ENCODE results near the gene PRKAG2.

PRKAG2 gene

DNA sequence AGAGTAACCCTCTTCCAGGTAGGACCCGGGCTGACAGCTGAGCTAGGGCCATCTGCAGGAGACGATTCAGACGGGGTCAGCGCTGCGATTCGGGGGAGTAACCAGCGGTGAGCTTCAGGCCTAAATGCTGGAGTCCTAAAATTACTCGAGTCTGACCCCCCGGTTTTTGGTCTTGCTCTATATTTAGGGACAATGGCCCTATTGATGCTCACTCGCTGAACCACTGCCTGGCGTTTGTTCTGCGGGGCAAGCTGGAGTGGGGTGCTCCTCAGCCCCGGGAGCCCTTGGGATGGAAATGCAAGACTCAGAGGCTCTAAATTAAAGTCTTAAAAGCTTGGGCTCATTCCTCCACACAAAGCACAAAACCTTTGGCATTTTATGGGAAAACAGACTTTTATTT lies 120.0 kb downstream of the PRKAG2 start:
- H3K27ac ChIP-seq (ENCODE audit: low read depth, low read length), result no peak overlapping the region
- H3K9ac ChIP-seq (ENCODE audit: low read length), result no peak overlapping the region
- H3K9me2 ChIP-seq (replicated peaks; ENCODE audit: insufficient read depth, low read length), result no peaks in the 10 kb centered on the region
- H3F3A ChIP-seq (ENCODE audit: insufficient read depth), result no peaks in the 10 kb centered on the region
- H3K27me3 ChIP-seq (ENCODE audit: low read length), result no peaks in the 10 kb centered on the region
- no peaks in the 10 kb centered on the region for H3K79me2 ChIP-seq (ENCODE audit: insufficient read depth, low read length)
- no peaks in the 10 kb centered on the region for H3K9me3 ChIP-seq (ENCODE audit: insufficient read depth, low read length)
- no peaks in the 10 kb centered on the region for H3K36me3 ChIP-seq (ENCODE audit: low read length)
- no peak for TF ChIP-seq EZH2phosphoT487 (conservative IDR thresholded peaks at IDR 0.05; ENCODE audit: low read length)
- TF ChIP-seq, protein P1, sequence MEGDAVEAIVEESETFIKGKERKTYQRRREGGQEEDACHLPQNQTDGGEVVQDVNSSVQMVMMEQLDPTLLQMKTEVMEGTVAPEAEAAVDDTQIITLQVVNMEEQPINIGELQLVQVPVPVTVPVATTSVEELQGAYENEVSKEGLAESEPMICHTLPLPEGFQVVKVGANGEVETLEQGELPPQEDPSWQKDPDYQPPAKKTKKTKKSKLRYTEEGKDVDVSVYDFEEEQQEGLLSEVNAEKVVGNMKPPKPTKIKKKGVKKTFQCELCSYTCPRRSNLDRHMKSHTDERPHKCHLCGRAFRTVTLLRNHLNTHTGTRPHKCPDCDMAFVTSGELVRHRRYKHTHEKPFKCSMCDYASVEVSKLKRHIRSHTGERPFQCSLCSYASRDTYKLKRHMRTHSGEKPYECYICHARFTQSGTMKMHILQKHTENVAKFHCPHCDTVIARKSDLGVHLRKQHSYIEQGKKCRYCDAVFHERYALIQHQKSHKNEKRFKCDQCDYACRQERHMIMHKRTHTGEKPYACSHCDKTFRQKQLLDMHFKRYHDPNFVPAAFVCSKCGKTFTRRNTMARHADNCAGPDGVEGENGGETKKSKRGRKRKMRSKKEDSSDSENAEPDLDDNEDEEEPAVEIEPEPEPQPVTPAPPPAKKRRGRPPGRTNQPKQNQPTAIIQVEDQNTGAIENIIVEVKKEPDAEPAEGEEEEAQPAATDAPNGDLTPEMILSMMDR (IDR thresholded peaks at IDR 0.05; ENCODE audit: insufficient read depth, low read length, poor library complexity, severe bottlenecking), result no peak
- no peak overlapping the region for H3K4me2 ChIP-seq (ENCODE audit: low read depth, low read length, poor library complexity, severe bottlenecking)
- H3K4me3 ChIP-seq (ENCODE audit: insufficient read depth, low read length, poor library complexity, severe bottlenecking), result no peak overlapping the region
- H4K20me1 ChIP-seq (ENCODE audit: low read depth, low read length), result no peaks in the 10 kb centered on the region
- H2AFZ ChIP-seq (ENCODE audit: low read depth, low read length, severe bottlenecking), result no peak overlapping the region

DNA sequence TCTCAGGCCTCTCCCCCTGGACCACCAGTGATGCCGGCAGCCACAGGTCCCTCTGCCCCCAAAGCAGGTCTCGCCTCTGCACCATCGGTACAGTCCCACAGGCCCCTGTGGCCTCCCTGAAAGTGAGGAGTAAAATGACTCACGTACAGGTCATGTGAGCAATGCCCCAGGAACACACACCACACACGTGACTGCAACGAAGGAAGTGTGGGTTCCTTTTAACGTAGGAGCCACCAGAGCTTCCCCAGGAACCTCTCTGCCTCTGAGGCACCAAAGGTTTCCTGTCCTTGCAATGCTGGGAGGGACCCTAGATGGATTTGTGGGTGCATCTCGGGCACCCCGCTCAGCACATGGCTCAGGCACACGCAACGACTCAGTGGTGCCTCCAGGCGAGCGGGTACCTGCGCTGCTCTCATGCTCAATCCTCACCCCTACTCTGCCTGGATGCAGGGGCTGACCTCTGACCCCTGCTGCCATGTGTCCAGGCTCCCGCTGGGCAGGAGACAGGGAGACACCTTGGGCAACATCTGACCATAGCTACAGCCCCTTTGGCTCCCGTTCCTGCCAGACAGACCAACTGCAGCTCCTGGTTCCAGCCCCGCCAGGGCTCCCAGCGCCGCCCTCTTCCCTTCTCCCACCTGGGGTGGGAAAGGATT lies 120.7 kb downstream of the PRKAG2 start:
- Histone ChIP-seq H2AFZ (ENCODE audit: low read depth, low read length, severe bottlenecking) (no peak overlapping the region), H3K36me3 (ENCODE audit: low read length) (no peaks in the 10 kb centered on the region), H3F3A (ENCODE audit: insufficient read depth) (no peaks in the 10 kb centered on the region), H3K27me3 (ENCODE audit: low read length) (no peaks in the 10 kb centered on the region), H3K9me2 (replicated peaks; ENCODE audit: insufficient read depth, low read length) (no peaks in the 10 kb centered on the region), H3K4me3 (ENCODE audit: insufficient read depth, low read length, poor library complexity, severe bottlenecking) (no peak overlapping the region), H3K27ac (ENCODE audit: low read depth, low read length) (no peak overlapping the region), H3K9me3 (ENCODE audit: insufficient read depth, low read length) (no peaks in the 10 kb centered on the region), H3K79me2 (ENCODE audit: insufficient read depth, low read length) (no peaks in the 10 kb centered on the region), H3K4me2 (ENCODE audit: low read depth, low read length, poor library complexity, severe bottlenecking) (no peak overlapping the region), H3K9ac (ENCODE audit: low read length) (no peak overlapping the region), H4K20me1 (ENCODE audit: low read depth, low read length) (no peaks in the 10 kb centered on the region)
- no peak for TF ChIP-seq EZH2phosphoT487 (conservative IDR thresholded peaks at IDR 0.05; ENCODE audit: low read length)
- TF ChIP-seq, protein P1 (IDR thresholded peaks at IDR 0.05; ENCODE audit: insufficient read depth, low read length, poor library complexity, severe bottlenecking), result no peak

DNA sequence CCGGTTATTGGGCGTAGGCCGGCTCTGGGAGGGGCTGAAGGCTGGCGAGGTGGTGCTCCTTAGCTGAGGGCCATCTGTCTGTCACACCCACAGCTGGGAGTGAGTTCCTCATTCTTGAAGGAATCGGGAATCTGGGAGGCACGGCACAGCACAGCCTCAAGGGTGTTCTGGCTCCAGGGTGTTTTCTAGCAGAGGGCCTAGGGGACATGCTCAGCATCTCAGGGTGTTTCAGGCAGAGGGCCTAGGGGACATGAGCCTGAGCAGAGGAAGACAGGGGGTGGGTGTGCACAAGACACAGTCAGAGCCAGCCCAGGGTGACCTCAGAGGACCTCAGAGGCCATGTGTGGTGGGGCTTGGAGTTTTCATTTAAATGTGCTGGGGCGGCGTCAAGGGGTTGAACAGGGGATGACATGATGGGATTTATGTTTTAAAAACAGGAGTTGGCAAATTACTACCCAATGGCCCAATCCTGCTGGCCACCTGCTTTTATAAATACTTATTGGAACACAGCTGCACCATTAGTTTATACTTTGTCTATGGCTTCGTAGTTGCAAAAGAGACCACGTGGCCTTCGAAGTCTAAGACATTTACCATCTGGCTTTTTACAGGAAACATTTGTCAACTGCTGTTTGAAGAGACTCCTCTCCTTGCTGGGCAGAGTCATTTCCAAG lies 121.6 kb downstream of the PRKAG2 start:
- Histone ChIP-seq H3K9ac (ENCODE audit: low read length) (no peak overlapping the region), H3K9me3 (ENCODE audit: insufficient read depth, low read length) (no peaks in the 10 kb centered on the region), H3K27ac (ENCODE audit: low read depth, low read length) (no peak overlapping the region), H3K79me2 (ENCODE audit: insufficient read depth, low read length) (no peaks in the 10 kb centered on the region), H3K27me3 (ENCODE audit: low read length) (no peaks in the 10 kb centered on the region), H3K9me2 (replicated peaks; ENCODE audit: insufficient read depth, low read length) (no peaks in the 10 kb centered on the region), H3K4me2 (ENCODE audit: low read depth, low read length, poor library complexity, severe bottlenecking) (no peak overlapping the region), H4K20me1 (ENCODE audit: low read depth, low read length) (no peaks in the 10 kb centered on the region), H3K36me3 (ENCODE audit: low read length) (no peaks in the 10 kb centered on the region), H3K4me3 (ENCODE audit: insufficient read depth, low read length, poor library complexity, severe bottlenecking) (no peak overlapping the region), H2AFZ (ENCODE audit: low read depth, low read length, severe bottlenecking) (no peak overlapping the region), H3F3A (ENCODE audit: insufficient read depth) (no peaks in the 10 kb centered on the region)
- TF ChIP-seq, protein P1 (IDR thresholded peaks at IDR 0.05; ENCODE audit: insufficient read depth, low read length, poor library complexity, severe bottlenecking), result no peak
- TF ChIP-seq EZH2phosphoT487 (conservative IDR thresholded peaks at IDR 0.05; ENCODE audit: low read length), result no peak
